HFFc6 (cell line): ENCODE results near the gene ATE1. TPM values are rescaled to one million over a fixed set of nuclear protein-coding genes. Genes with fewer than 3 reads are reported as not detected.

ENCODE experiments used
- DNase-seq: peaks from one replicate; pipeline ENCODE4 v3.0.0-alpha.2; 2018
- H3K27ac Mint-ChIP-seq: 2 replicates; pipeline ENCODE4 v1.8.0; 2020; ENCODE audit warnings: mild to moderate bottlenecking, mixed read lengths
- H3K27me3 Mint-ChIP-seq: 2 replicates; pipeline ENCODE4 v1.8.0; 2021; ENCODE audit warnings: mild to moderate bottlenecking, moderate library complexity, mixed read lengths; ENCODE audit not compliant: insufficient read depth
- H3K36me3 Mint-ChIP-seq: 2 replicates; pipeline ENCODE4 v1.8.0; 2021; ENCODE audit warnings: low read depth, mixed read lengths
- H3K4me1 Mint-ChIP-seq: 2 replicates; pipeline ENCODE4 v1.8.0; 2020; ENCODE audit warnings: low read depth, mixed read lengths
- H3K4me3 Mint-ChIP-seq: 2 replicates; pipeline ENCODE4 v1.8.0; 2020; ENCODE audit warnings: mild to moderate bottlenecking, moderate library complexity, mixed read lengths
- H3K9me3 Mint-ChIP-seq: 2 replicates; pipeline ENCODE4 v1.8.0; 2020; ENCODE audit warnings: mild to moderate bottlenecking, mixed read lengths
- CTCF ChIP-seq: fragments of 200-600 bp; sonication (generic); IDR thresholded peaks from 2 replicates; pipeline ENCODE4 v1.5.0; 2021; ENCODE audit warnings: antibody characterized with exemption, mild to moderate bottlenecking
- total RNA-seq, 6 experiments: library from RNA; stranded (reverse); fragmentation: NEBNext Ultra II Directional; extraction: Animal tissue kit (Norgen Biotek cat#: 25700); gene quantifications; 2 replicates in 1 of 6; 3 replicates in 5 of 6; pipeline ENCODE4 v1.2.3, GENCODE V29; 2021

The ATE1 gene
- total RNA-seq, 6 experiments from 2014 or later, result 19.4 to 25.2 (median 21.0) TPM

- DNase-seq, result no peak
- no peak overlapping the region for H3K27ac Mint-ChIP-seq
- no peak for TF ChIP-seq CTCF
- no peak overlapping the region for H3K4me3 Mint-ChIP-seq
- no peaks in the 10 kb centered on the region for H3K9me3 Mint-ChIP-seq
- peaks cover 3% of the 10 kb centered on the region; the same call in 1 of the 2 replicates for H3K27me3 Mint-ChIP-seq
- 0 out of 2 replicates have a peak, but pooled peaks cover 3% of the 10 kb centered on the region for H3K36me3 Mint-ChIP-seq
- peaks cover 8% of the 10 kb centered on the region for H3K4me1 Mint-ChIP-seq
These were observed 188.7 kb downstream of the ATE1 start for GRCh38 chr10:121739114-121739513.

GRCh38 chr10:121736315-121737130 is 191.3 kb downstream of the ATE1 start:
- H3K27ac Mint-ChIP-seq, result no peak overlapping the region
- H3K4me3 Mint-ChIP-seq, result no peak overlapping the region
- H3K36me3 Mint-ChIP-seq, result 0 out of 2 replicates have a peak, but pooled peaks cover 3% of the 10 kb centered on the region
- no peak for DNase-seq
- H3K9me3 Mint-ChIP-seq, result no peaks in the 10 kb centered on the region
- no peak for TF ChIP-seq CTCF
- H3K4me1 Mint-ChIP-seq, result peaks cover 6% of the 10 kb centered on the region
- H3K27me3 Mint-ChIP-seq, result peaks cover 3% of the 10 kb centered on the region; the same call in 1 of the 2 replicates

DNA sequence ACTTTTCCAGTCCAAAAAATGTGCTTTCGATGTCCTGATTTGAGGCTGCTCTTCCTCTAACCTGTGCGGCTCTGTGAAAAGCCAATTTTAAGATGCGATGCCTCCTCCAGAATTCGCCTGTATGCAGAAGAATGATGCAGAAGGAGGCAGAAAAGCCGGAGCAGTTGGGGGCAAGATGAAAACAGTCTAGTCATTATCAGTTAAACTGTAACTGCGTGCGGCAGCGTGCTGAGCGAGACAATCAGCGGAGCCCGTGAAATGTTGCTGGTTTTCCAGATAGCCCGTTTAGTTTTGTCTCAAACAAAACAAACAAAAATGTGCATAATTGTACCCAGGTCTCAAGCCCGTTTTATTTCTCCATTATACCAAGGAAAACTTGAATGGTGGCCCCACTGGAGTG is 192.6 kb downstream of the ATE1 start:
- Mint-ChIP-seq H3K9me3 (no peaks in the 10 kb centered on the region), H3K27ac (no peak overlapping the region), H3K4me3 (no peak overlapping the region), H3K36me3 (no peaks in the 10 kb centered on the region), H3K4me1 (no peaks in the 10 kb centered on the region), H3K27me3 (peaks cover 3% of the 10 kb centered on the region)
- no peak for DNase-seq
- no peak for TF ChIP-seq CTCF

GRCh38 chr10:121734589-121735045 is 193.2 kb downstream of the ATE1 start:
- DNase-seq, result no peak
- Mint-ChIP-seq H3K4me3 (no peak overlapping the region), H3K9me3 (no peaks in the 10 kb centered on the region), H3K27ac (no peak overlapping the region), H3K27me3 (peaks cover 3% of the 10 kb centered on the region), H3K4me1 (no peaks in the 10 kb centered on the region), H3K36me3 (no peaks in the 10 kb centered on the region)
- TF ChIP-seq CTCF, result peak; percentile 92

DNA sequence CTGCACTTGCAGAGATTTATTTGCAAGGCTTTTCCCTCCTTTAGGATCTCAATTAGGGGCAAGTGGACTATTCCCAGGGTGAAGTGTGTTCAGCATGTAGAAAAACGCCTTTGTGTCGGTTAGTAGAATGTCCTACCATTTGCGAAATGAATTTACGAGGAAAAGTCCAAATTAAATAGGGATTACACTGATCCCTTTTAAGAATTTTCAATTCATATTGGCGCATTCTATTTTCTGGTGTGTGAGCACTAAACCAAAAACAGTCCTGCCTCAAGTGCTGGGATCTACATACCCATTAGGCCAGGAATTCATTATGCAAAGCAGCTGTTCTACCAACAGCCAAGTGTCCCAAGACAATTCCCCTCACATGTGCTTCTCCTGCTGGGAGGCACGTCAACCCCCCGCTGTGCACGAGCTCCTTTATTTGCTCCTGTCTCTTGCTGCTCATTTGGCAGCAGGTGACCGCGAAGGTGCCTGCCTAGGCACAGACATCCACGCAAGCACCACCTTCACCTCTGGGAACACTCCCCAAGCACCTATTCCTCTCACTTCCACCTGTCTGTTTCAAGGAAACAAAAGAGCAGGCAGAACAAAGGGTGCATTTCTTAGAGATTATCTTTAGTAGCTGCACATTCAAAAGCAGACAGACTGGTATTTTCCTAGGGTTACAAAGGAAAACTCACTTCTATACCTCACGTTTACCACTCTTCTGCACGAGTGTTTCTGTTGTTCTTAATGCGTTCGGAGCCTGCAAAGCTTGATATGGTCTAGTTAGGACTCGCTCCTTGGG is 195.0 kb downstream of the ATE1 start:
- Mint-ChIP-seq H3K4me3 (no peak overlapping the region), H3K27me3 (peaks cover 3% of the 10 kb centered on the region), H3K9me3 (no peaks in the 10 kb centered on the region), H3K36me3 (no peaks in the 10 kb centered on the region), H3K27ac (no peak overlapping the region), H3K4me1 (no peaks in the 10 kb centered on the region)
- DNase-seq, result no peak
- TF ChIP-seq CTCF, result no peak
